ENCODE data around the gene RIOX2.

DNA sequence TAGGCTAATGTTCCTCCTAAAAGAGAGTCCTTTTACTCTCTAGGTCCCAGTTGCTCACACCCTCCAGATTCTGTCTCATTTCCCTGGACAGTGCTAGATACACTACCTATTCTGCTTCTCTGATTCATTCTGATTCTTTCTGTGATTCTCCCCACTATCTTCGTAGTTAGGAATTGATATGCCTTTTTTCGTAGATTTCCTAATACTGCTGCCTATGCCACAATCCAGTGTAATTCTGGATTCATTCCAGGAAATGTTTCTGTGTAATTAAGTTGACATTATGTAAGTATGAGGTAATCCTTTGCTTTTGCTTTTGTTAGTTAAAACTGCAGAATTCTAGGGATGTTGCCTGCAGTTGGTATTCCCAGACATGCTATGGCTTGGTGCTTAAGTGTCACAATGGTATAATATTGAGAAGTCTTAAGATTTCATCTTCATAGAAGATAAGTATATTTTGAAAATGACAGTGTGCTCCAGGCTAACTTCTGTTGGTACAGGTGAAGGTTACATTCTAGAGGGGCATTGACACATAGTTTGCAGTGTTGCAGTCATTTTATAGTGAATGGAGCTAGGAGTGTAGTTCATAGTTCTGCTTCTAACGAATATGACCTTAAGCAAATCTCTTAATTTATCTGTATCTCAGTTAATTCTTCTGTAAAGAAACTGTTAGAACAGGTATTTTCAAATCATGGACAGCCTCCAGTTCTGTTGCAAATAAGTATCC is 54.3 kb downstream of the RIOX2 start:
- TF ChIP-seq CTCF (conservative IDR thresholded peaks at IDR 0.05 in 1 of 2, IDR thresholded peaks at IDR 0.05 in 1 of 2; ENCODE audit: low read depth in 1 of 2, low read length in 2 of 2): no peak
- TF ChIP-seq EZH2 (IDR thresholded peaks at IDR 0.05; ENCODE audit: low read length, missing control alignments): no peak

Measured in fibroblast of lung (primary cell).